ENCODE results near the gene CD58. TPM values are rescaled to one million over a fixed set of nuclear protein-coding genes. Genes with fewer than 3 reads are reported as not detected.

CD58 gene
- total and polyA plus RNA-seq, 9 of the 15 experiments (the other 6 are each of a cell fraction or from before 2014, with no cell fraction given), result 18.1 to 113 (median 37.4) TPM

GRCh38 chr1:116580446-116581322 is 9.9 kb upstream of the CD58 start:
- Histone ChIP-seq H3K27ac (ENCODE audit: extremely low read depth, low read depth, low read length) (no peak overlapping the region), H4K20me1 (replicated peaks; ENCODE audit: control insufficient read depth, insufficient read depth, low read length) (no peaks in the 10 kb centered on the region), H2AFZ (ENCODE audit: low read depth, low read length) (no peak overlapping the region), H3K36me3 (ENCODE audit: control insufficient read depth, insufficient read depth, low read length) (peaks cover 4% of the 10 kb centered on the region; the same call in 1 of the 3 replicates), H3K4me2 (ENCODE audit: insufficient read depth, low read length) (no peak overlapping the region), H3K27me3 (ENCODE audit: control insufficient read depth in 2 of 2, insufficient read depth in 2 of 2, low read length in 2 of 2) (no peaks in the 10 kb centered on the region), H3K9ac (ENCODE audit: insufficient read depth in 1 of 2, low read depth in 2 of 2, low read length in 2 of 2) (no peak overlapping the region), H3K4me1 (replicated peaks in 1 of 2; ENCODE audit: control insufficient read depth in 2 of 2, insufficient read depth in 2 of 2, low read length in 2 of 2) (peaks cover 0 to 3% of the 10 kb centered on the region in 2 experiments; a peak in 2 of 5 replicates), H3K4me3 (no peak overlapping the region), H3K79me2 (ENCODE audit: control insufficient read depth, insufficient read depth, low read length) (no peaks in the 10 kb centered on the region), H3K9me1 (ENCODE audit: control insufficient read depth, insufficient read depth, low read length) (no peaks in the 10 kb centered on the region), H3K9me3 (replicated peaks; ENCODE audit: control insufficient read depth, insufficient read depth, low read depth, low read length) (no peaks in the 10 kb centered on the region)
- ATAC-seq (no peak), FAIRE-seq (peak; percentile 23), DNase-seq (ENCODE audit: extremely low read depth in 1 of 4, low spot score in 3 of 4) (peak in 1 of 4 experiments; percentile 11)
- in situ Hi-C loops (cut with MboI), result no loop called here
- POLR2A ChIA-PET, result no interaction called here
- TF ChIP-seq SNAPC5 (CRISPR knock-in tag; IDR thresholded peaks at IDR 0.05), result no peak
- no peak for TF ChIP-seq ZNF76 (CRISPR knock-in tag; IDR thresholded peaks at IDR 0.05; ENCODE audit: borderline replicate concordance)
- TF ChIP-seq ZNF280A (IDR thresholded peaks at IDR 0.05; ENCODE audit: low read depth, partially characterized antibody), result no peak
- TF ChIP-seq ZNF398 (CRISPR knock-in tag; IDR thresholded peaks at IDR 0.05), result no peak
- no peak for TF ChIP-seq MEIS2 (IDR thresholded peaks at IDR 0.05; ENCODE audit: partially characterized antibody)
- TF ChIP-seq ZNF512 (tag; IDR thresholded peaks at IDR 0.05), result no peak
- no peak for TF ChIP-seq TRIM24 (IDR thresholded peaks at IDR 0.05)
- TF ChIP-seq ZBTB17 (CRISPR knock-in tag; IDR thresholded peaks at IDR 0.05), result no peak
- no peak for TF ChIP-seq BRF2 (IDR thresholded peaks at IDR 0.05; ENCODE audit: borderline replicate concordance, insufficient read depth, insufficient read length)
- 60% methylated on average over 7 of the region's 7 CpGs for WGBS (ENCODE audit: insufficient coverage, low coverage, missing lambda C conversion rate)
- intact Hi-C loops (cut with micrococcal nuclease), result no loop called here
- BruUV-seq (replicated peaks), result no TSS peak
- CTCF ChIA-PET (ENCODE audit: low intra/inter-chr PET ratio), result interaction anchor here (0.6 kb wide), 1 partner anchor 482 kb away, joined by 4 read pairs; no protein-coding TSS in a partner anchor
